B cell (primary cell): Measurements from ENCODE around the gene HPS4. TPM values are rescaled to one million over a fixed set of nuclear protein-coding genes. Genes with fewer than 3 reads are reported as not detected.

Source experiments
- ATAC-seq: fragments of 200-7000 bp; cut with Tn5 transposase; one replicate; pipeline ENCODE4 v1.10.0; 2021; ENCODE audit warnings: low read depth, mild to moderate bottlenecking, moderate number of reproducible peaks, moderate library complexity
- CTCF ChIA-PET: fragments of 350-600 bp; sonication (Branson Sonifier 250); formaldehyde crosslinking; loops from one replicate; lab custom pipeline; 2021; ENCODE audit warnings: antibody characterized with exemption, inconsistent platforms; lab: Charles Lee
- POLR2A ChIA-PET: fragments of 350-600 bp; sonication (Branson Sonifier 250); formaldehyde crosslinking; loops from one replicate; lab custom pipeline; 2021; ENCODE audit warnings: antibody characterized with exemption; lab: Charles Lee
- DNase-seq: peaks from one replicate; pipeline ENCODE4 v3.0.0; 2013
- H2AFZ ChIP-seq: 2 replicates; pipeline ENCODE4 v1.6.1; 2012; ENCODE audit warnings: mild to moderate bottlenecking, low read depth, low read length; ENCODE audit not compliant: insufficient read depth, poor library complexity, severe bottlenecking
- H3K27ac ChIP-seq, 2 donors: 1 replicate in 1 of 2; 2 replicates in 1 of 2; pipeline ENCODE4 v1.5.1; 2012 to 2013; ENCODE audit warnings: low read length in 2 of 2, mild to moderate bottlenecking in 2 of 2, moderate library complexity in 1 of 2
- H3K27me3 ChIP-seq, 4 experiments: fragments of 200-600 bp in 1 of 4; sonication (generic) in 1 of 4; replicated peaks in 1 of 4; 1 replicate in 2 of 4; 2 replicates in 2 of 4; pipeline versions ENCODE4 v1.6.1 to v1.7.0; 2013 to 2016; ENCODE audit warnings: low read length in 3 of 4, mild to moderate bottlenecking in 2 of 4, mixed read lengths in 1 of 4, moderate library complexity in 1 of 4; ENCODE audit not compliant: insufficient read depth in 4 of 4, control insufficient read depth in 3 of 4; ENCODE audit errors: control extremely low read depth in 1 of 4
- H3K36me3 ChIP-seq, 2 experiments: replicated peaks in 1 of 2; 1 replicate in 1 of 2; 2 replicates in 1 of 2; pipeline versions ENCODE4 v1.6.1 to v1.7.1; 2013; ENCODE audit warnings: low read length in 1 of 2; ENCODE audit not compliant: insufficient read depth in 2 of 2, control insufficient read depth in 1 of 2; ENCODE audit errors: control extremely low read depth in 1 of 2, extremely low read depth in 1 of 2
- H3K4me1 ChIP-seq, 2 donors: fragments of 200-600 bp in 1 of 2; sonication (generic) in 1 of 2; 1 replicate in 1 of 2; 2 replicates in 1 of 2; pipeline versions ENCODE4 v1.5.1 to v1.6.1; 2013 to 2017; ENCODE audit warnings: low read length in 2 of 2; ENCODE audit not compliant: control insufficient read depth in 2 of 2, insufficient read depth in 2 of 2
- H3K4me2 ChIP-seq: replicated peaks from 2 replicates; pipeline ENCODE3; 2012; ENCODE audit warnings: mild to moderate bottlenecking, low read depth, low read length; ENCODE audit not compliant: poor library complexity, severe bottlenecking
- H3K4me3 ChIP-seq, 5 experiments: fragments of 200-600 bp in 1 of 5; sonication (generic) in 1 of 5; 1 replicate in 3 of 5; 2 replicates in 2 of 5; pipeline versions ENCODE4 v1.5.1 to v1.7.0; 2011 to 2016; ENCODE audit warnings: low read length in 4 of 5, mild to moderate bottlenecking in 4 of 5, low read depth in 2 of 5, control low read depth in 1 of 5, moderate library complexity in 1 of 5; ENCODE audit not compliant: insufficient read depth in 1 of 5; ENCODE audit errors: control extremely low read depth in 1 of 5, extremely low read depth in 1 of 5
- H3K79me2 ChIP-seq: fragments of 200-600 bp; sonication (generic); one replicate; pipeline ENCODE4 v1.6.0; 2016; ENCODE audit warnings: low read length; ENCODE audit not compliant: control insufficient read depth, insufficient read depth
- H3K9ac ChIP-seq: fragments of 200-600 bp; sonication (generic); 2 replicates; pipeline ENCODE4 v1.6.1; 2017; ENCODE audit warnings: mild to moderate bottlenecking, low read length, moderate library complexity
- H3K9me3 ChIP-seq, 3 donors: one replicate each; pipeline versions ENCODE4 v1.6.1 to v1.7.1; 2013; ENCODE audit warnings: low read length in 2 of 3; ENCODE audit not compliant: control insufficient read depth in 2 of 3, insufficient read depth in 1 of 3; ENCODE audit errors: control extremely low read depth in 1 of 3
- H4K20me1 ChIP-seq: 2 replicates; pipeline ENCODE4 v1.6.0; 2012; ENCODE audit warnings: mild to moderate bottlenecking, low read length; ENCODE audit not compliant: insufficient read depth, control insufficient read depth, poor library complexity, severe bottlenecking
- H3K27ac Mint-ChIP-seq: one replicate; pipeline ENCODE4 v1.8.0; 2021; ENCODE audit warnings: mixed read lengths
- H3K27me3 Mint-ChIP-seq: one replicate; pipeline ENCODE4 v1.8.0; 2021; ENCODE audit warnings: mixed read lengths
- H3K4me1 Mint-ChIP-seq: one replicate; pipeline ENCODE4 v1.8.0; 2021; ENCODE audit warnings: mixed read lengths
- H3K4me3 Mint-ChIP-seq: one replicate; pipeline ENCODE4 v1.8.0; 2021; ENCODE audit warnings: mixed read lengths
- H3K9me3 Mint-ChIP-seq: one replicate; pipeline ENCODE4 v1.8.0; 2022; ENCODE audit warnings: mixed read lengths; ENCODE audit not compliant: insufficient read depth
- CTCF ChIP-seq: fragments of 200-600 bp; IDR thresholded peaks from one replicate; pipeline ENCODE4 v1.8.0; 2022; ENCODE audit warnings: antibody characterized with exemption, mild to moderate bottlenecking
- EZH2 ChIP-seq: IDR thresholded peaks from 2 replicates; pipeline ENCODE4 v1.6.1; 2012; ENCODE audit warnings: borderline replicate concordance, low read depth, mild to moderate bottlenecking, moderate library complexity, low read length; ENCODE audit not compliant: insufficient read depth, poor library complexity, severe bottlenecking
- WGBS: methylation state at CpG from one replicate; pipeline ENCODE4 v1.1.5; 2013; ENCODE audit warnings: missing lambda C conversion rate; ENCODE audit not compliant: insufficient coverage; 5-methylcytosine and 5-hydroxymethylcytosine counted together
- intact Hi-C: fragments of 100-400 bp; cut with micrococcal nuclease; formaldehyde crosslinking; loops from one replicate; pipeline ENCODE4 v1.10.0; 2022
- polyA plus RNA-seq: library from polyadenylated mRNA; depleted of rRNA; stranded (reverse); fragments of >200 nt; gene quantifications from 2 replicates; pipeline ENCODE4 v1.2.3, GENCODE V29; 2012
- total RNA-seq, 2 donors: library from RNA; stranded (reverse); fragments of 120-200 nt in 1 of 2; gene quantifications; 1 replicate in 1 of 2; 2 replicates in 1 of 2; pipeline versions ENCODE4 v1.2.3 to v1.2.4, GENCODE V29; 2013 to 2022

The HPS4 gene
- total and polyA plus RNA-seq, 2 donors (not counting 1 experiment from before 2014, with no cell fraction given), result 34.8 to 61.8 TPM

DNA sequence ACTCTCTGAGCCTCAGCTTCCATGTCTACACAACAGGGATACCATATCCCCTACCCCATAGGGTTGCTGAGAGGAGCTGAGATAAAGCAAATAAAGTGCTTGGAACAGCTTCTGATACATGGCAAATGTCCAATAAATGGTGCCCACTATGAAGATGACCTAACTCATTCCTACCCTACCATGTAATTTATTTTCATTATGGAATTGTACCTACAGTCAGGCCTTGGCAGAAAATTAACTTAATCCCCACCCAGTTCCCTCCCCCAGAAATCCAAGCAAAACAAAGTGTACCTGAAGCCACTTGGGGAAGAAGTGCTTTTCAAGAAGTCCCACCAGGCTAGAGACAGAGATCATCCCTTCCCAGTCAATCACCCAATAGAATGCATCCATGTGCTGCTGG, 10.9 kb upstream of the HPS4 start:
- POLR2A ChIA-PET, result interaction anchor here (0.7 kb wide), 2 partner anchors 13 to 174 kb away, joined by 9 to 10 read pairs; no protein-coding TSS in a partner anchor
- H3K9ac ChIP-seq, result no peak overlapping the region
- H3K27ac Mint-ChIP-seq, result no peak overlapping the region

GRCh38 chr22:26492220-26492619, 8.6 kb upstream of the HPS4 start:
- Mint-ChIP-seq H3K27me3 (no peaks in the 10 kb centered on the region), H3K27ac (no peak overlapping the region), H3K4me3 (no peak overlapping the region), H3K4me1 (peaks cover 3% of the 10 kb centered on the region), H3K9me3 (no peaks in the 10 kb centered on the region)
- TF ChIP-seq EZH2 (no peak), CTCF (no peak)
- Histone ChIP-seq H3K4me2 (no peak overlapping the region), H3K79me2 (no peaks in the 10 kb centered on the region), H3K9me3 (no peaks in the 10 kb centered on the region), H3K27ac (no peak overlapping the region), H3K9ac (no peak overlapping the region), H3K4me1 (no peaks in the 10 kb centered on the region), H3K36me3 (peaks cover 13 to 87% of the 10 kb centered on the region in 2 experiments), H2AFZ (no peak overlapping the region), H3K4me3 (no peak overlapping the region), H4K20me1 (peaks cover 12% of the 10 kb centered on the region), H3K27me3 (no peaks in the 10 kb centered on the region)
- 100% methylated on average over 8 of the region's 9 CpGs for WGBS
- ChIA-PET CTCF (interaction anchor here (1.2 to 2.1 kb wide), 2 partner anchors 9 to 11 kb away, joined by 4 to 6 read pairs; partner anchors contain the start of genes HPS4 and SRRD), POLR2A (interaction anchor here (0.7 kb wide), 1 partner anchor 16 kb away, joined by 5 read pairs; no protein-coding TSS in a partner anchor)
- intact Hi-C loops, result no loop called here
- ATAC-seq (no peak), DNase-seq (no peak)

More for the DNA sequence above, 10.9 kb upstream of the HPS4 start:
- intact Hi-C loops, result no loop called here
- H3K4me2 ChIP-seq, result no peak overlapping the region
- no peak for TF ChIP-seq EZH2
- no peak for TF ChIP-seq CTCF
- no peaks in the 10 kb centered on the region for H3K9me3 ChIP-seq
- DNase-seq, result no peak
- H3K4me1 ChIP-seq, result no peaks in the 10 kb centered on the region
- H2AFZ ChIP-seq, result no peak overlapping the region
- peaks cover 9 to 77% of the 10 kb centered on the region in 2 experiments for H3K36me3 ChIP-seq
- no peaks in the 10 kb centered on the region for H3K27me3 ChIP-seq
- Mint-ChIP-seq H3K27me3 (no peaks in the 10 kb centered on the region), H3K4me1 (no peaks in the 10 kb centered on the region), H3K4me3 (no peak overlapping the region), H3K9me3 (no peaks in the 10 kb centered on the region)
- H3K79me2 ChIP-seq, result no peaks in the 10 kb centered on the region
- H4K20me1 ChIP-seq, result peaks cover 13% of the 10 kb centered on the region
- CTCF ChIA-PET, result interaction anchor here (1.4 kb wide), 1 partner anchor 10 kb away, joined by 4 read pairs; no protein-coding TSS in a partner anchor
- ATAC-seq, result no peak
- no peak overlapping the region for H3K27ac ChIP-seq
- no peak overlapping the region for H3K4me3 ChIP-seq
